Left lung (tissue), 10 donors: ENCODE data around the gene NDUFB5. TPM values are rescaled to one million over a fixed set of nuclear protein-coding genes. Genes with fewer than 3 reads are reported as not detected.

Experiments used
- ATAC-seq: fragments of 200-7000 bp; cut with Tn5 transposase; one replicate; pipeline ENCODE4 v1.9.1; 2020; ENCODE audit warnings: moderate library complexity
- DNase-seq, 4 donors: peaks; one replicate each; pipeline ENCODE4 v3.0.0-alpha.2; 2013 to 2020
- H3K27ac ChIP-seq, 2 donors: fragments of 200-600 bp; sonication (generic) in 1 of 2; one replicate each; pipeline versions ENCODE4 v1.5.0 to v1.8.0; 2020 to 2021
- H3K27me3 ChIP-seq, 2 donors: fragments of 200-600 bp; sonication (generic) in 1 of 2; one replicate each; pipeline versions ENCODE4 v1.5.0 to v1.8.0; 2020 to 2021
- H3K36me3 ChIP-seq, 2 donors: fragments of 200-600 bp; sonication (generic) in 1 of 2; one replicate each; pipeline versions ENCODE4 v1.5.0 to v1.8.0; 2020 to 2021
- H3K4me1 ChIP-seq, 2 donors: fragments of 200-600 bp; one replicate each; pipeline ENCODE4 v1.8.0; 2021
- H3K4me3 ChIP-seq, 2 donors: fragments of 200-600 bp; sonication (generic) in 1 of 2; one replicate each; pipeline versions ENCODE4 v1.5.0 to v1.8.0; 2020 to 2021; ENCODE audit warnings: mild to moderate bottlenecking in 1 of 2
- H3K9me3 ChIP-seq, 2 donors: fragments of 200-600 bp; sonication (generic) in 1 of 2; one replicate each; pipeline versions ENCODE4 v1.5.0 to v1.8.0; 2020 to 2021
- intact Hi-C, 2 donors: fragments of 100-400 bp; cut with DNase I; formaldehyde crosslinking; loops; one replicate each; pipeline versions ENCODE4 v1.11.2 to v1.14.2; 2022
- polyA plus RNA-seq, 6 donors: library from polyadenylated mRNA; unstranded; fragments of 120-200 nt; gene quantifications; one replicate each; pipeline ENCODE4 v1.2.1, GENCODE V29; 2013; ENCODE audit not compliant: insufficient read length in 6 of 6
- total RNA-seq, 2 donors: library from RNA; stranded (reverse); fragmentation: NEBNext Ultra II Directional; extraction: Animal tissue kit (Norgen Biotek cat#: 25700); gene quantifications; one replicate each; pipeline ENCODE4 v1.2.1, GENCODE V29; 2021
- TF ChIP-seq, protein P1 (sequence below), 2 donors: fragments of 200-600 bp; sonication (generic) in 1 of 2; IDR thresholded peaks; one replicate each; pipeline versions ENCODE4 v1.5.0 to v1.8.0; 2021; ENCODE audit warnings: antibody characterized with exemption in 2 of 2
- donor health status: DM: no; HTN: yes; CAD: no.
- donor health status: DM: no; HTN: no; CAD: no.

NDUFB5 gene
- total and polyA plus RNA-seq, 8 donors: 79.1 to 150 (median 133) TPM

DNA sequence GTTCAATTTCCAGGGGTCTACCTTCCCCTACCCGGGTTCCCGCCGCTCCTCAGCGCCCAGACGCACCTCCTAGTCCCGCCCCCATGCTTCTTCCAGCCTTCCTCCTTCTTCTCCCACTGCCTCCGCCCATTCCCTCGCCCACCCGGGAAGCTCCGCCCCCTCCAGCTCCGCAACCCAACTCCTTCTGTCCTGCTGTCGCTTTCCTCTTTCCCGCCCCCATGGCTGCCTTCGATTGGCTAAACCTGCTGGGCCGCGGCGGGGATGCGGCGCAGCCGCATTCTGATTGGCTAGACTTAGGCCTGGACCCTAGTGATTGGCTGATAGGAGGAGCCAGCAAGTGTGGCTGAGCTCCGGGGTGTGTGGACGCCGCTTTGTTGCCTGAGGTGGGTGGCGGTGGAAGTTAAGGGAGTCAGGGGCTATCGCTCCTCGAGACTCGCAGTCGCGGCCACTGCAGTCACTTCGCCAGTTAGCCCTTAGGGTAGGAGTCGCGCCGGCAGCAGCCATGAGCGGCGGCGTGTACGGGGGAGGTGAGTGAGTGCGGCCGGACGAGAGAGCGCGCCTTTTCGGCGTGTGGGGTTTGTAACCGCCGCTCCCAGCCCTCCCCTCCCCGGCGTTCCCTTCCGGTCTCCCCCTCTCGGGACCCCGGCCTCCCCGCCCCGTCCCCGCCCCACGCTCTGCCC, 41.9 kb upstream of the NDUFB5 start, which contains the start of gene ACTL6A:
TSS of gene ACTL6A (plus strand) at position 336 of the 680 bp plus-strand sequence. CDS start at position 503, 167 bp downstream.
- intact Hi-C loops: no loop called here
- TF ChIP-seq, protein P1, sequence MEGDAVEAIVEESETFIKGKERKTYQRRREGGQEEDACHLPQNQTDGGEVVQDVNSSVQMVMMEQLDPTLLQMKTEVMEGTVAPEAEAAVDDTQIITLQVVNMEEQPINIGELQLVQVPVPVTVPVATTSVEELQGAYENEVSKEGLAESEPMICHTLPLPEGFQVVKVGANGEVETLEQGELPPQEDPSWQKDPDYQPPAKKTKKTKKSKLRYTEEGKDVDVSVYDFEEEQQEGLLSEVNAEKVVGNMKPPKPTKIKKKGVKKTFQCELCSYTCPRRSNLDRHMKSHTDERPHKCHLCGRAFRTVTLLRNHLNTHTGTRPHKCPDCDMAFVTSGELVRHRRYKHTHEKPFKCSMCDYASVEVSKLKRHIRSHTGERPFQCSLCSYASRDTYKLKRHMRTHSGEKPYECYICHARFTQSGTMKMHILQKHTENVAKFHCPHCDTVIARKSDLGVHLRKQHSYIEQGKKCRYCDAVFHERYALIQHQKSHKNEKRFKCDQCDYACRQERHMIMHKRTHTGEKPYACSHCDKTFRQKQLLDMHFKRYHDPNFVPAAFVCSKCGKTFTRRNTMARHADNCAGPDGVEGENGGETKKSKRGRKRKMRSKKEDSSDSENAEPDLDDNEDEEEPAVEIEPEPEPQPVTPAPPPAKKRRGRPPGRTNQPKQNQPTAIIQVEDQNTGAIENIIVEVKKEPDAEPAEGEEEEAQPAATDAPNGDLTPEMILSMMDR (IDR thresholded peaks at IDR 0.05): no peak
- peak; percentile 98 for ATAC-seq

DNA sequence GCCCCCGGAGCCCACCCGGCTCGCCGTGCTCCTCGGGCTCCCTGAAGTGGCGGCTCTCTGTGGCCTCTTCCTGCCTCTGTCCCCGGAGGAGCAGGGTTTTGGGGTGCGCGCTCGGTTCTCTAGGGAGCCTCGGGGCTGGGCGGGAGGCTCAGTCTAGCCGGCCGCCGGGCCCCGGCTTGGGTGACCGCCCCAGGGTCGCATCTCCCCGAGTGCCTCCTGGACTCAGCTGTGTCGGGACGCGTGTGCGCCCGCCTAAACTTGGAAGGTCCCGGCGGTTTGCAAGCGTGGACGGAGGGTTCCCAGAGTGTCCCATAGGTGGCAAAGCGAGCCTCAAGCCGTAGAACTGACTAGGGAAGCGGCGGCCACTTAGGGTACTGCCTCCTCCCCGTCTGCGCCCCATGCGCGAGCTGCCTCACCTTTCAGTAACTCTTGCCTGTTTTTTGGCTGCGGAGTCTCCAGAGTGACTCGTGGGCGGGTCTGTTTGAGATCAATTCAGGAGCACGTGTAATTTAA, 41.3 kb upstream of the NDUFB5 start:
- ATAC-seq (peak; percentile 76), DNase-seq (peak in 3 of 4 donors; percentile 64 to 89 (median 76))
- H3K27me3 ChIP-seq: no peaks in the 10 kb centered on the region
- H3K36me3 ChIP-seq: no peaks in the 10 kb centered on the region
- peak overlapping the region; percentile 67 to 85 for H3K4me3 ChIP-seq
- TF ChIP-seq, protein P1 (IDR thresholded peaks at IDR 0.05): peak; percentile 27 to 65
- H3K9me3 ChIP-seq: no peaks in the 10 kb centered on the region
- peak overlapping the region; percentile 84 to 90 for H3K27ac ChIP-seq
- intact Hi-C loops: no loop called here
- peaks cover 5 to 20% of the 10 kb centered on the region in 2 donors for H3K4me1 ChIP-seq

More for the DNA sequence above, 41.9 kb upstream of the NDUFB5 start, which contains the start of gene ACTL6A:
- Histone ChIP-seq H3K27me3 (no peaks in the 10 kb centered on the region), H3K4me1 (peaks cover 5 to 20% of the 10 kb centered on the region in 2 donors), H3K36me3 (no peaks in the 10 kb centered on the region), H3K4me3 (peak within 1 kb of the TSS; percentile 67 to 85), H3K9me3 (no peaks in the 10 kb centered on the region), H3K27ac (peak within 1 kb of the TSS; percentile 84 to 90)
- DNase-seq: peak; percentile 99 to 100 (median 100)

DNA sequence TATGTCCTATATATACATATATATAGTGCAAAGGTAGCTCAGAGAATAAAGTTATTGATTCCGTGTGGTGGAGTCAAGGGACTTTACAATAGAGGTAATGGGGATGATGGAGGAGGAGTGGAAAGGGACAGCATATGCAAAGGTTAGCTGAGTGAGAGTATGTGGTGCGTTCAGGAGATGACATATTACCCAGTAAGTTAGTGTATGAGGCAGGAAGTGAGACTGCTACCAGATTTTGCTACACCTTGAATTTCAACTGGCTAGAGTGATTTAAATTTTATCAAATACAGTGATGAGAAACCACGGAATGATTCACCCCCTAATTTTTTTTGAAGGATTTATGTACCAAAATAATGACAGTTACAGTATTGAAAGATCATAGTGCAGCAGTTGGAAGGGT, 39.1 kb upstream of the NDUFB5 start:
- H3K4me1 ChIP-seq: peaks cover 5 to 20% of the 10 kb centered on the region in 2 donors
- DNase-seq (no peak), ATAC-seq (no peak)
- no peak overlapping the region for H3K27ac ChIP-seq
- H3K36me3 ChIP-seq: peaks cover 0 to 11% of the 10 kb centered on the region in 2 donors
- no peaks in the 10 kb centered on the region for H3K9me3 ChIP-seq
- TF ChIP-seq, protein P1 (IDR thresholded peaks at IDR 0.05): no peak
- H3K4me3 ChIP-seq: no peak overlapping the region
- intact Hi-C loops: no loop called here
- H3K27me3 ChIP-seq: no peaks in the 10 kb centered on the region

DNA sequence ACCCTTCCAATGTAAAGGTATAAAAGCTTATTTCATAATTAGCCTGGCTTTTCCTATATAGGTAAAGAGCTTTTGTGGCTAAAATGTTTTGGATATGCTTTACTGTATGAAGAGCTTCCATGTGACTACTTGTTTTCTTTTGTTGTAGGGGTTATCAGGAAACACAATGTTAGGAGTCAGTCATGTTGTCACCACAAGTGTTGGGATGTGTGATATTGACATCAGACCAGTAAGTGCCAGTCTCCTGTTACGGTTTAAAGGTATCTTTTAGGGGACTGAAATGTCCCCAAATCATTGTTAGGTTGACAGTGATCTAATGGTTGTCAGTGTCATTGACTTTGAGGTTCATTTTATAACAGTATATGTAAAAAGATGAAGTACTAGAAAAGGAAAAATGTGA, 23.6 kb upstream of the NDUFB5 start:
- no peaks in the 10 kb centered on the region for H3K4me1 ChIP-seq
- TF ChIP-seq, protein P1 (IDR thresholded peaks at IDR 0.05): no peak
- intact Hi-C loops: no loop called here
- DNase-seq: no peak
- no peak overlapping the region for H3K4me3 ChIP-seq
- no peak overlapping the region for H3K27ac ChIP-seq
- H3K27me3 ChIP-seq: no peaks in the 10 kb centered on the region
- no peaks in the 10 kb centered on the region for H3K9me3 ChIP-seq
- ATAC-seq: no peak
- peaks cover 0 to 94% of the 10 kb centered on the region in 2 donors for H3K36me3 ChIP-seq

DNA sequence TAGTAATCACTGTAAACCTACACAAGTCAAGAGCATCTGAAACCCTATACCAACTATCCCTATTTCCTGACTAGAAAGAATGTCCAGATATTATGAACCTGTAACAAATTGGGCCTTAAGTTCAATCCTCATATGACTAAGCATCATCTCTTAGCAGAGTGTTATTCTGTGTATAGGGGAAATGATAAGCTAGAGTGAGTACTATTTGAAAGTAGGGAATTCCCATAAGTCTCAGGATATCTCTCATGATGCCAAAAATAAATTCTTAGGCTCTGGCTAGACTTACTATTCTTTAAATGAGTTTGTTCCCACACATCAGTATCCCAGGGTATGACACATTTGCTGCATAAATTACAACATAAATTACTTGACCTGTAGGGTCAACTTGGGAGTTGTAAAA, 15.5 kb upstream of the NDUFB5 start:
- Histone ChIP-seq H3K4me3 (no peak overlapping the region), H3K27me3 (no peaks in the 10 kb centered on the region), H3K27ac (no peak overlapping the region), H3K4me1 (no peaks in the 10 kb centered on the region), H3K36me3 (peaks cover 5 to 100% of the 10 kb centered on the region in 2 donors), H3K9me3 (no peaks in the 10 kb centered on the region)
- ATAC-seq (no peak), DNase-seq (no peak)
- intact Hi-C loops: no loop called here
- TF ChIP-seq, protein P1 (IDR thresholded peaks at IDR 0.05): no peak
